ENCODE data around the gene ADH5.
"Not testable (repeated sequence)": the region's sequence is repeated elsewhere in the genome, so short reads cannot be mapped to it uniquely, and the experiment has no call there.

ADH5 gene

DNA sequence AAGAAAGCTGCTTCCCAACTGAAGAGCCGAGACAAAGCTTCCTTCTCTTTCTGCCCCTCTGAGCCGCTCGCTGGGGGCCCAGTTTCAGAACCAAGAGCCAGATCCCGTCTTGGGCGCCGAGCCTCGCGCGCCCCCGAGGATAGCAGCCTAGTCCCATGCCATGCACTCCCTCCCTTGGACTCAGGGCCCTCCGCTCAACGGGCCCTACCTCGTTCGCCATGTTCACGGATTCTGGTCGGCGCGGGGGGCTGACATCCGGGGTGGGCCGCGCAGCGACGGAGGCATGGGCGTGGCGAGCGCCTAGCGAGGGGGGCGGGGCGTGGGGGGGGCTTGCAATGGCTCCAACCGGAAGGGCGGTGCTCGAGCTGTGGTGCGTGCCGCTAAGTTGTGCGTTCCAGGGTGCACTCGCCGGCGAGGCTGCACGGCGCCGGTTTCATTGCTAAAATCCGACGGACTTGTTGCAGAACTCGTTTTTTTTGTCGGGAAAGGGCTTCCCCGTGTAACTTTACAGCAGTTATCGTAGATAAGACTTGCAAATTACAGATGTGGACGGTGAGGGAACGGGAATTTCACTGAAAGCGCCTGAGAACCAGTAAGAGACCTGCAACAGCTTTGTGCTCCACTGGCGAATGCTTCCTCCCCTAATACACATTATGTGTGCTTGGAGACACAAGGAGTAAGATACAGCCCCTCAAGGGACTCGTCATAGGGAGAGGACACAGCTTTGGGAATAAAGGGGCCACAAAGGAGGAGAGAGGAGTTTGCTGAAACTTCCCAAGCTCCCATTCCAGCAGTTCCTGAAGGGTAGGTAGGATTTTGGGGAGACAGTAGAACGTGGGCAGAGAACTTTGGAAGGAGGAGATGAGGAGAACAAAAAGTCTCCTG, at the start of gene ADH5:
Gene ADH5 (minus strand): TSS at position 308 of the 885 bp plus-strand sequence. CDS start 88 bp downstream, at position 220.
- DNase-seq: no peak

DNA sequence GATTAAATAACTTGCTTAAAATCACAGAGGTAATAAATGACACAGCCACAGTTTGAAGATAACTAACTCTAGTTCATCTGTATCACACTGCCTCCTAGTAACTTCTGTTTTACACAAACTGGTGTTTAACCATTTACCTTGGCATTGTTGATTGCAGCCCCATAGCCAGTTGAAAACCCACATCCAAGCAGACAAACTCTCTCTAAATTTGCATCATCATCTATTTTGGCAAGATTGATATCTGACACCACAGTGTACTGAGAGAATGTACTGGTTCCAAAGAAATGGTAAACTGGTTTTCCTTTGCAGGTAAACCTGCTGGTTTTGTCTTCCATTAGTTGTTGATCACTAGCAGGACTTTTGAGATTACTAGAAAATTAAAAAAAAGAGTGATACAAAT, 47.7 kb upstream of the ADH5 start:
- DNase-seq: no peak

DNA sequence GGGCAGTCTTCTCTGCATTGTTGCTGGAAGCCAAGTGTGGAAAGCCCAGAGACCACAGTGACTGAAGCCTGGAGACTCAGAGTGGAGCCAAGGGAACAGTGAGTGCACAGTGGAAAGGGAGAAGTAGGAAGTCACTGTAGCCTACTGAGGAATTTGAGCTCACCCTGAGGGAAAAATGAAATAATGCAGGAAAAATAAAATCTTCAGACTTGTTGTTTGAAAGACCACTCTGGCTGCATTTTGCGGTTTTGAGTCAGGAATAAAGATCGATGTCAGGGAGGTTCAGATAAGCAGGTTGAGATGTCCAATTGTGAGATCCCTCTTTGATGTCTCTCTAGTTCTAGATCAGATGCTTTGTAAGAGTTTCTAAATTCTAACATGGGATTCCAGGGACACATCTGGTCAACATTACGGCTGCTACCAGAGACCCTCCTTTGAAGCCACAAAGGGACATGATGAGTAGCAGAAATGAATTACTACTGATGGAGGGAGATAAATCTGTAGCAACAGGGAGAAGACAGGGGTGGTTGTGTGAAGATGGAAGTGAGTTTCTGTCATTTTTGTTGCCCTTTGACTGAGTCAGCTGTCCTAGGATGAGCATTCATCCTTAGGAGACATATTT, 47.1 kb upstream of the ADH5 start:
- DNase-seq: no peak

DNA sequence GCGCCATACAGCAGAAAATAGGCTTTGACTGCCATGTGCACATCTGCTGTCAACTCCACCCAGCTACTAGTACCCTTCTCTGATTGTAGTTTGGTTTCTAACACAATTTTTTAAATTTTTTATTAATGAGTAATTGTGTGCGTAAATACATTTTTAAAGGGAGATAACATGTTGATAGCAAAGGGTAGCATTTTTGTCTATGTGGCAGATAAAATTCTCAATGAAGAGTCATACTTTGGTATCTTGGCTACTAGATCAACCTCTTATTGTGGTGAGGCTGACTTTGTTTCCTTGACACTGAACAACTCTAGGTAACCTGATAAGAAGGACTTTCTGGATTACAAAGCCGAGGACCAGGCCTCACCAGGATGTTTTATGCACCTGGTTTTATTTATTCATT, 46.0 kb upstream of the ADH5 start:
- DNase-seq: no peak

DNA sequence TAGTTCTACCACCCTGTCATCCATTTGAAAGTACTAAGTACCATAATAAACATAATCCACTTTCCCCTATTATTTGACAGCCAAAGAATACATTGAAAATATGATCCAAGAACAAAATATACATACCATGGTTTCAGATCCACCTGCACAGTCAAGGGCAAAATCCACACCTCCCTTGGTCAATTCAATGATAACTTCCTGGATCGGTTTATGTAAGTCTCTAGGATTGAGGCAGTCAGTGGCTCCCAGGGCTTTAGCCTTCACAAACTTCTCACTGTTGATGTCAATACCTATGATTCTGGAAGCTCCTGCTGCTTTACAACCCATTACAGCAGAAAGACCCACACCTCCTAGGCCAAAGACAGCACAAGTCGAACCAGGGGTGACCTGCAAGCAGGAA, 42.8 kb upstream of the ADH5 start:
- no peak for DNase-seq

DNA sequence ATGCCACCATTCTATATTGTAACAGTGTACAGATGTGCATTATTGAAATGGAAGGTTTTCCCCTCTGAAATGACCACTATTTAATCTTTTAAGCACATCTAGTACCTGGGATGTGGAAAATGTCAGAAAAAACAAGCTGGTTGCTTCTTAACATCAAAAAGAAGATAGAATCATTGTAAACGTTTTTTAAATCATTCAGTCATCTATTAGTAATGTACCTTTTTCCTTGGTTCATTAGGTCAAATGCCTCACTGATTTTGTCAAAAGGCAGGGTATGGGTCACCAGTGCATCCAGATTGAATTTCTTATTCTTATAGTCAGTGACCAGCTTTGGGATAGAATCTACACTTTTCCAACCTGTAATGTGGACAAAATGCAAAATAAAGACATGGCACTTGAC, 37.8 kb upstream of the ADH5 start:
- no peak for DNase-seq

DNA sequence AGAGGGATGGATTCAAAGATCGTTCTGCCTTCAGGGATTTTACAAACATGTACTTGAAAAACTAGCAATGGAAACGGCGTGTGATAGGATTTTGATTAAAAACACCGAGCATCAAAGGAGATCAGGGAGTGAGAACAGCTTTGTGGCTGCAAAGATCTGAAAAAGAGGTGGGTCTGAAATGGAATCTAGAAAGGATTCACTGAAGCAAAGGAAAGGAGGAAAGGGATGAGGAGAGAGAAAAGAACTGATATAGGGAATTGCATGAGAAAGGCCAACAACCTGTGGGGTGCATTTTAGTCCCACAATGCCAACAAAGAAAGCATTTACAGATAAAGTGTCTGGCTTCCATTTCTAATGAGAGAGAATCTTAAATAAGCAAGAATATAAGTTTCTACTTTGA, 32.4 kb upstream of the ADH5 start:
- no peak for DNase-seq

DNA sequence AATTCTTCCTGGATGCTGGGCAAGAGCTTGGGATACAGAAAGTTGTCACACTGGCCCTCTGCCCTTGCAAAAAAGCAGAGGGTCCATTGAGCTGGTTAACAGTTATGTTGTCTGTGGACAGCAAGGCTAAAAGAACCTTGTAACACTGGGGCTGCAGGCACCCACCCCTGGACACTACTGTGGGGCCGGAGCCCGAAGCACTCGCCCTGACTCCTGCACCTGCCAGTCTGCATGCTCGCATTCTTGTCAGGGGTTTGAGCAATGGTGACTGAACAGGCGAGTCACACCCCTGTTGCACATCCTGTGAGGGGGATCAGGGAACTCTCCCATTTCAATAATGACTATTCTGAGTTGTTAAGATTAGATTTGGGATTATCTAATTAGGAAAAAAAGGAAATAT, 31.9 kb upstream of the ADH5 start:
- DNase-seq: no peak

DNA sequence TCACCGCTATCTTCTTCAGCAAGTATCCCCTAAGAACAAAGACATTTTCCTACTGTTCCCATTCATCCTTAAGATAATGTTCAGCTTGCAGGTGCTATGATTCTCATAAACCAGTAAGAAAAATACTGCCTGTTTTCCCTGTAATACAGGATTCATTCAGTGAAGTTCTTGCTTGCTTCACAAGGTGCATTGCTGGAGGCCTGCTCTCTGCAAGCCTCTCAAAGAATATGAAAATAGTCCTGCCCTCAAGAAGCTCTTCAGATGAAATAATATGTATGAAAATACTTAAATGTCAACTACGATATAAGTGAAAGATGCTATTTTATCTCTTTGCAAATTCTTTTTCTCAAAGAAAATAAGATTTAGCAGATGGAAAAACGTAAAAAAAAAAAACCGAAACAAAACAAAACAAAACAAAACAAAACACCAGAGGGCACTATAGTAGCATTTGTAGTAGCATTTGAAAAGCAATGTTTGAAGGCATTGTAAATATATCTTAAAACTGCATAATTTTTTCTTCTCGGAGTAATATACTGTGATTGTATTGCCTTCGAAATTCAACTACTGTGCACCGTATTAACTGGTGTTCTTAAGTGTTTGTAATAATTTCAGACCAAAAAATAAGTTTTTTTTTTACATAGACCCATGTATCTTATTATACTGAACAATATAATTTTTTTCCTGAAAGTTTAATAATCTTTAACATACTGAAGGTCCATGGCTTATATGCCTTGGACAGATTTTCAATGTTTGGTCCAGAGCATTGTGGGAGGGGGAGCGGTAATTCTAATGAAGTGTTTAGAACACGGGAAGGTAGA, 29.5 kb upstream of the ADH5 start:
- DNase-seq: no peak

DNA sequence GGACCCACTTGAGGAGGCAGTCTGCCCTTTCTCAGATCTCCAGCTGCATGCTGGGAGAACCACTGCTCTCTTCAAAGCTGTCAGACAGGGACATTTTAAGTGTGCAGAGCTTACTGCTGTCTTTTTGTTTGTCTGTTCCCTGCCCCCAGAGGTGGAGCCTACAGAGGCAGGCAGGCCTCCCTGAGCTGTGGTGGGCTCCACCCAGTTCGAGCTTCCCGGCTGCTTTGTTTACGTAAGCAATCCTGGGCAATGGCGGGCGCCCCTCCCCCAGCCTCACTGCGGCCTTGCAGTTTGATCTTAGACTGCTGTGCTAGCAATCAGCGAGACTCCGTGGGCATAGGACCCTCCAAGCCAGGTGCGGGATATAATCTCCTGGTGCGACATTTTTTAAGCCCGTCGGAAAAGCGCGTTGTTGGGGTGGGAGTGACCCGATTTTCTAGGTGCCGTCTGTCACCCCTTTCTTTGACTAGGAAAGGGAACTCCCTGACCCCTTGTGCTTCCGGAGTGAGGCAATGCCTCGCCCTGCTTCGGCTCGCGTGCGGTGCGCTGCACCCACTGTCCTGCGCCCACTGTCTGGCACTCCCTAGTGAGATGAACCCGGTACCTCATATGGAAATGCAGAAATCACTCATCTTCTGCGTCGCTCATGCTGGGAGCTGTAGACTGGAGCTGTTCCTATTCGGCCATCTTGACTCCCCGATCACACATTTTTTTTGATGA, 28.7 kb upstream of the ADH5 start:
- not testable (repeated sequence) for DNase-seq

DNA sequence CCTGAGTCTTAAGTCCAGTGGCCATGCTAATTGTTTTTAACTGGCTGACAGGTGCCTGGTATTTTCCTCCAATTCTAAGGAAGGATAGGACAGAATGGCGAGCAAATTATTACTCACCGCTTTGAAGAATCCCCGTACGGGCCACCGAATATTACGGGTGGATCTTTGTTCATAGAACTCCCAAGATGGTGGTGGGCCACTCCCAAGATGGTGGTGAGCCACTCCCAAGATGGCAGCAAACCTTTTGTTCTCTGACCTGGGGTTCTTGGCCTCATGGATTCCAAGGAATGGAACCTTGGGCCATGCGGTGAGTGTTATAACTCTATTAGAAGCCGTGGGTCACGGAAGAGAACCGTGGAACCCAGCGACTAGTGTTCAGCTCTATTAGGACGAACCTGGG, 20.7 kb upstream of the ADH5 start:
- not testable (repeated sequence) for DNase-seq

DNA sequence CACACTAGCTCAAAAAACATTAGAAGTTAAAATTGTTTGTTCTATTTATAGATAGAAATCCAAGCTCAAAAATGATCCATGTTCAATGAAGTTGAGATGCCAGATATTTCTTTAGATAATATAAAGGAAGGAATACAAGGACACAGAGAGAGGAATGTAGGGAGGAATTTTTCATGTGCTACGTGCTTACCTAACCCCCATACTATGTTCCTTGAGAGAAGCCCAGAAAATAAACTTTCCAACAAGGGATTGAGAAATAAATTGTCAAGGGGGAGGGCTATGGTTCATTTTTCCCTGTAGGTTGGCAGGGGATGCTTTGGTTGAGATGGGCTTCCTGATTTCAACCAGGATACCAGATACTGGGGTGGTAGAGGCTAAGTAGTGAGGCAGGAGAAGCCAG, 15.6 kb upstream of the ADH5 start:
- no peak for DNase-seq

DNA sequence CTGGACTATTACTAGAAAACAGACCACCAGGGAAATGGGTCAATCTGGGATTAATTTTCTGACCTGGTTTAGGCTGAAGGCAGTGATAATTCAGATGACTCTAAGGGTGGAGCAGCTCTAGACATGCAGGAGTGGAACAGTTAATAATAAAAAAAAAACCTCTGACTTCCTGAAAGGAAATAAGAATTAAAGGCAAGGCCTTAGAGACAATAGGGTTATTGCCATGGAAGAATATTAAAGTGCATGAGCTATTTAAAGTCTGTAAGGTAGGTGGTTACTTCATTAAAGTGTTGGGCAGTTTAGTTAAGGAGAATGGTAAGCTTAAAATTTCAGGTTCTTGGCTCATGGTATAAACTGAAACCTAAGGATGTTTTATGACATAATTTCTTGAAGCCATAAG, 14.6 kb upstream of the ADH5 start:
- DNase-seq: no peak

DNA sequence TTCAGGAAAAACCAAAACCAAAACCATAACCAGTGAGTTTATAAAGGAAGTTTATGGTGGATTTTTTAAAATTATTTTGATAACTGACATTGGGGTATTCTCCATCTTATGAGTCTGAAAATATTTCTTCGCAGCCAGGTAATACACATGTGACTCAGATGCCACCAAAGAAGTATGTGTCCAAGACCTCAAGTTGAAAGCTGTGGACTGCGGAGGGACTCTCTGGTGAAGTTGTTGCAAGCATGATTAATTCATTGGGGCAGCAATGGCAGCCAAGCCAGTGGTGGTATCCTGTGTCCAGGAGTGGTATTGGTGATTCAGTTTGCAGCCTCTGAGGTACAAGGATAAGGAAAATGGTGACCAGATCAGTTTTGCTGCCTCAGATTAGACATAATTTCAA, 14.0 kb upstream of the ADH5 start:
- DNase-seq: no peak

DNA sequence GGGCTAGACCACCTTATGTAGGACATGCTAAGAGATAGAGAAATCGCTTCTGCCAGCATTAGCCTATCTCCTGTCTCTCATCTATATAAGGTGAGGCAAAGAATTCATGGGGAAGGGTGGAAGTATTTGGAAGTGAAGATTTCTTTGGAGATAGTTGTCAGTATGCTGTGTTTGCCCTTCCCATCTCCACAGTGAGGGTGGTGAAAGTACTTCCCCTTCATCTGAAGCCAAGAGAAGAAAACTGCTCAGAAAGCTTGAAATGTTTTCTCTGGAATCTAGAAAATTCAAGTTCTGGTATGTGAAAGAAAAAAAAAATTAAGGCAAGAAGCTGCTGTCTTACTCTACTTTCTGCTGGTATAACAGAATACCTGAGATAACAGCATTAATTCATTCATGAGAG, 12.3 kb upstream of the ADH5 start:
- DNase-seq: no peak

DNA sequence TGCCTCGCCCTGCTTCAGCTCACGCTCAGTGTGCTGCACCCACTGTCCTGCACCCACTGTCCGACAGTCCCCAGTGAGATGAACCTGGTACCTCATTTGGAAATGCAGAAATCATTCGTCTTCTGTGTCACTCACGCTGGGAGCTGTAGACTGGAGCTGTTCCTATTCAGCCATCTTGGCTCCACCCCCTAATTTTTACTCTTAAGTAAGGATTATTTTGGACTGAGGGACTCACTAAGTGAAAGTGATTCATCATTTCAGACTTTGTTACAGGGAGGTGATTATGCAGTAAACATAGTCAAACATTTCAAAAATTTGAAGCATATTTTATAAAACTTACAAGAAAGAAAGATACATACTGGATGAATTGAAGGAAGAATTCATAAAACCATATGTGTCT, 11.2 kb upstream of the ADH5 start:
- not testable (repeated sequence) for DNase-seq

DNA sequence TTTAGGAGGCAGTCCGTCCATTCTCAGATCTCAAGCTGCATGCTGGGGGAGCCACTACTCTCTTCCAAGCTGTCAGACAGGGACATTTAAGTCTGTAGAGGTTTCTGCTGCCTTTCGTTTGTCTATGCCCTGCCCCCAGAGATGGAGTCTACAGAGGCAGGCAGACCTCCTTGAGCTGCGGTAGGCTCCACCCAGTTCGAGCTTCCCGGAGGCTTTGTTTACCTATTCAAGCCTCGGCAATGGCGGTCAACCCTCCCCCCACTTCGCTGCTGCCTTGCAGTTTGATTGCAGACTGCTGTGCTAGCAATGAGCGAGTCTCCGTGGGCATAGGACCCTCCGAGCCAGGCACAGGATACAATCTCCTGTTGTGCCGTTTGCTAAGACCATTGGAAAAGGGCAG, 10.7 kb upstream of the ADH5 start:
- DNase-seq: no peak

DNA sequence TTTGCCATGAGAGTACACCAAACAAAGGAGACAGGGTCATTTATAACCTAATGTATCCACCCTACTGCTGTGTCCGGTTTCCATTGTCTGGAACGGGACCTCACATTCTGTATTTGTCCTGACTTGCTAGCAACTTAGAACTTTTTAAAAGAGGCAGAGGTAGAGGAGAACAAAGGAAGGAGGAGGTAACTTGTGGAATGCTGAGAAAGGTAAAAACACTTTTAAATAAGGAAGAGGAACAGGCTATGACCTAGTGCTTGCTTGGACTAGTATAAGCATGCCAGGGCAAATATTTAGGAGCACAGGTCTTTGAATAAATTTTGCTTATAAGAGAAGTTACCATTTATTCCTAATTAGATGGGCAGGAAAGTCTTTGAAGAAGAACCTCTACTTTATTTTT, 3.3 kb upstream of the ADH5 start:
- not testable (repeated sequence) for DNase-seq

DNA sequence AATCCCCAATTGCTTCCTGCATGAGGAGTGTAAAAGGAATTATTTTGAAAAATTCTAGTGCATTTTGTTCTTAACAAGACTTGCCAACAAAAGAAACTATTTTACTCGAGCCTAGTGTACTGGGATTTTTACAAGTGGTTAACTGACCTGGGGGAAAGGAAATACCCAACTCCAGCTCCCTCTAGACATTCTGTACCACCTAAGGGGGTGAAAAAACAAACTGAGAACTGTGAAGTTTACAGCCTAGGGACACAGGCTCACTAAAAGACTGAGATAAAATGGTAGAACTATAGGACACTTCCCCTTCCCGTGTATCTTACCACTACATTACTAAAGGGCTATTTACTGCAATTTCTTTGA, 2.6 kb upstream of the ADH5 start:
- no peak for DNase-seq

DNA sequence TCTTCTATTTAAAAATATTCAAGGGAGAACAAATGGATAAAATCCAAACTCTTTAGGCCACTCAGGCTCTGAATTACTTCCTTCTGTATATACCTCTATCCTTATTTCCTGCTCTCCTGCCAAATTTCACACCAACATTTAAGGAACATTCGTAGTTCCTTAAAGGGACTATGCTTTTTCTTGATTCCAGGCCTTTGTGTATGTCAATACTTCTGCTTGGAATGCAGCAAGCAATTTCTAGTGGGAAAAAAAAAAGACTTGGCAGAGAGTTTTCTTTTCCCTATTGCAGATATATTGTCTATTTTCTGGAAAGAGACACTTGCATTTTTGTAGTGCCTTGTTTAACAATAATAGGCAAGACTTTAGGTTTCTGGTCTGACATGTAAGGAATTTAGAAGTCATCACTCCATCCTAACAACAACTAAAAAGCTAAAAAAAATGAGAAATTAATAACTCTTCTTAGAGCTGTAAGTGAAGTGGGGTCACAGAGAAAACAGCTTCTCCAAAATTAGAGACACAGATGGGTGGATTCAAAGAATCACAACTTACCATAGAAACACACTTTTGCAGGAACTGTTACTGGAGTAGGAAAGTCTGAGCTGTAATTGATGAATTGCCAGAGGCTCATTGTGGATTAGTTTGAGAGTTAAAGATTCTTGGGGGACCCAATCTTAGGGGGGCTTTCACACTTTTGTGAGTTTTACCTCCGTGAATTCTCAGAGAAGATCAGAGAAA, 2.1 kb upstream of the ADH5 start:
- no peak for DNase-seq

DNA sequence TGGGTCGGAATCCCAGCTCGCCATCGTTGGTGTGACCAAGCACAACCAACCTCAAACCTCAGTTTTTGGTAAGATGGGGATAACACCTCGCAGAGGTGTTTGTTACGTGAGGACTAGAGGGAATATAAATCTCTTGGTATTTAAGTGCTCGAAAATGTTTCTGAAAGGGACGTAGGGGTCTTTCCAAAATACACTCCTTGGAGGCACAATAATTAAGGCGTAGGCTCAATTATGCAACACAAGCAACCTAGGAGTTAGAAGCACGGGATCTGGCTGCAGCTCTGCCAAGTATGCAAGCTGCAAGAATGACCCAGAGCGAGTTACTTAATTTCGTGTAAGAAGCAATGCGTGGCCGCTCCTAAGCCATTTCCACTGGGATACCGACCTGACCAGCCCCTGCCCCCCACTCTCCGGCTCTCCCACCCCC, 552 bp downstream of the ADH5 start:
- DNase-seq: no peak

DNA sequence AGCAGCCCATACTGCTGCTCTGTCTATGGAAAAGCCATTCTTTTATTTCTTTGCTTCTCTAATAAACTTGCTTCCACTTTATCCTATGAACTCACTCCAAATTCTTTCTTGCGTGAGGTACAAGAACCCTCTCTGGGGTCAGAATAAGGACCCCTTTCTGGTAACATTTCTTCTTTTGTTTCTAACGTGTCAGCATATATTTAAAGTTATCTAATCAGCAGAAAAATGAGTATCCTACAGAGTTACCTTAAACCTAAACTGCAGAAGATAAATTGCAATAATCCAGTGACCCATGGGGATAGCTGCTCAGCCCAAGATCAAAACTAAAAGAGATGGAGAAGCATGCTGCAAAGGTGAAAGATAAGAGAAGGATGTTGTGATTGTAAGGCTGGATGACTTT, 4.0 kb downstream of the ADH5 start:
- DNase-seq: no peak

Data from SHP77 treated with DMSO at 0.1 percent for 48 hours (cell line).